H1 (cell line): Measurements from ENCODE around the gene PSMB3. TPM values are rescaled to one million over a fixed set of nuclear protein-coding genes. Genes with fewer than 3 reads are reported as not detected.
A peak's percentile ranks its signal among the peaks of the same experiment; 100 is the strongest.

Experiments used
- CTCF ChIA-PET: fragments of 300-600 bp; sonication (Branson Sonifier 250); formaldehyde crosslinking; loops from one replicate; lab custom pipeline; 2021; ENCODE audit not compliant: partially characterized antibody; lab: Charles Lee
- POLR2A ChIA-PET: fragments of 300-600 bp; sonication (Branson Sonifier 250); formaldehyde crosslinking; loops from one replicate; lab custom pipeline; 2021; ENCODE audit warnings: inconsistent platforms; ENCODE audit not compliant: partially characterized antibody; lab: Charles Lee
- DNase-seq, 2 experiments: peaks; one replicate each; pipeline versions ENCODE4 v3.0.0 to v3.0.0-alpha.2; 2010 to 2022; ENCODE audit warnings: low spot score in 2 of 2, low read depth in 1 of 2, mixed read lengths in 1 of 2
- FAIRE-seq: peaks from 2 replicates; lab custom pipeline; 2011; peaks lifted over from hg19 to GRCh38; lab: Jason Lieb, UNC
- H2AFZ ChIP-seq: 2 replicates; pipeline ENCODE4 v1.8.1; 2012; ENCODE audit warnings: low read length, inconsistent platforms
- H2AK5ac ChIP-seq: 2 replicates; pipeline ENCODE4 v1.6.1; 2013; ENCODE audit warnings: low read depth, low read length
- H2BK120ac ChIP-seq: replicated peaks from 2 replicates; pipeline ENCODE3; 2013; ENCODE audit warnings: low read depth, low read length, inconsistent platforms
- H2BK12ac ChIP-seq: 2 replicates; pipeline ENCODE4 v1.6.1; 2013; ENCODE audit warnings: low read depth, low read length
- H2BK15ac ChIP-seq: 2 replicates; pipeline ENCODE4 v1.6.1; 2013; ENCODE audit warnings: low read length
- H2BK20ac ChIP-seq: 2 replicates; pipeline ENCODE4 v1.6.1; 2013; ENCODE audit warnings: low read length
- H2BK5ac ChIP-seq: 2 replicates; pipeline ENCODE4 v1.6.1; 2013; ENCODE audit warnings: low read depth, low read length
- H3K14ac ChIP-seq: 2 replicates; pipeline ENCODE4 v1.6.1; 2013; ENCODE audit warnings: inconsistent platforms; ENCODE audit not compliant: insufficient read length
- H3K18ac ChIP-seq: 2 replicates; pipeline ENCODE4 v1.6.1; 2013; ENCODE audit warnings: low read length; ENCODE audit errors: extremely low read depth
- H3K23ac ChIP-seq: 2 replicates; pipeline ENCODE4 v1.6.1; 2013; ENCODE audit warnings: inconsistent platforms; ENCODE audit not compliant: insufficient read length
- H3K23me2 ChIP-seq: 2 replicates; pipeline ENCODE4 v1.6.1; 2013; ENCODE audit warnings: low read depth, low read length
- H3K27ac ChIP-seq: 2 replicates; pipeline ENCODE4 v1.6.1; 2011; ENCODE audit warnings: low read depth, low read length, inconsistent platforms
- H3K27me3 ChIP-seq, 4 experiments: replicated peaks in 1 of 4; 1 replicate in 1 of 4; 2 replicates in 3 of 4; pipeline versions ENCODE4 v1.6.1 to v1.8.1; 2011 to 2013; ENCODE audit warnings: low read length in 3 of 4, mild to moderate bottlenecking in 3 of 4, inconsistent platforms in 2 of 4, mixed read lengths in 2 of 4, moderate library complexity in 1 of 4; ENCODE audit not compliant: control insufficient read depth in 3 of 4, insufficient read depth in 3 of 4; ENCODE audit errors: extremely low read depth in 1 of 4
- H3K36me3 ChIP-seq, 4 experiments: 2 replicates each; pipeline versions ENCODE4 v1.6.1 to v1.8.1; 2011 to 2013; ENCODE audit warnings: mild to moderate bottlenecking in 4 of 4, low read length in 3 of 4, moderate library complexity in 2 of 4, control low read depth in 1 of 4, inconsistent platforms in 1 of 4; ENCODE audit not compliant: insufficient read depth in 4 of 4, control insufficient read depth in 2 of 4
- H3K4ac ChIP-seq: replicated peaks from 2 replicates; pipeline ENCODE3; 2013; ENCODE audit warnings: low read length, low read depth, mixed read lengths, inconsistent platforms; ENCODE audit not compliant: insufficient read length
- H3K4me1 ChIP-seq, 4 experiments: replicated peaks in 1 of 4; 1 replicate in 1 of 4; 2 replicates in 3 of 4; pipeline versions ENCODE4 v1.6.1 to v1.8.1; 2011 to 2013; ENCODE audit warnings: low read length in 3 of 4, inconsistent platforms in 2 of 4, mixed read lengths in 1 of 4; ENCODE audit not compliant: insufficient read depth in 4 of 4, control insufficient read depth in 3 of 4
- H3K4me2 ChIP-seq, 2 experiments: 2 replicates each; pipeline versions ENCODE4 v1.6.1 to v1.8.1; 2011 to 2013; ENCODE audit warnings: low read depth in 2 of 2, low read length in 2 of 2, control low read depth in 1 of 2, inconsistent platforms in 1 of 2, mild to moderate bottlenecking in 1 of 2; ENCODE audit not compliant: insufficient read depth in 1 of 2
- H3K4me3 ChIP-seq, 4 experiments: fragments of 200-600, 300-600 bp in 1 of 4; sonication (generic), shearing (Covaris generic), sonication (Bioruptor Twin) in 1 of 4; 2 replicates each; pipeline versions ENCODE4 v1.5.1 to v1.8.1; 2011 to 2016; ENCODE audit warnings: low read length in 4 of 4, low read depth in 3 of 4, control low read depth in 2 of 4, inconsistent platforms in 2 of 4, mild to moderate bottlenecking in 2 of 4, mixed read lengths in 1 of 4, moderate library complexity in 1 of 4; ENCODE audit not compliant: insufficient read depth in 2 of 4; ENCODE audit errors: extremely low read depth in 1 of 4
- H3K56ac ChIP-seq: replicated peaks from 2 replicates; pipeline ENCODE3; 2013; ENCODE audit warnings: low read depth, mild to moderate bottlenecking, mixed read lengths, low read length, inconsistent platforms; ENCODE audit not compliant: insufficient read length
- H3K79me1 ChIP-seq: 2 replicates; pipeline ENCODE4 v1.6.1; 2013; ENCODE audit warnings: low read depth, low read length, control low read depth
- H3K79me2 ChIP-seq, 2 experiments: 2 replicates each; pipeline versions ENCODE4 v1.6.1 to v1.8.1; 2012 to 2013; ENCODE audit warnings: low read length in 2 of 2, mild to moderate bottlenecking in 2 of 2, inconsistent platforms in 1 of 2; ENCODE audit not compliant: insufficient read depth in 2 of 2, control insufficient read depth in 1 of 2
- H3K9ac ChIP-seq, 4 experiments: replicated peaks in 1 of 4; 1 replicate in 1 of 4; 2 replicates in 3 of 4; pipeline versions ENCODE4 v1.6.1 to v1.8.1; 2011 to 2013; ENCODE audit warnings: low read depth in 3 of 4, low read length in 3 of 4, control low read depth in 2 of 4, mild to moderate bottlenecking in 2 of 4, moderate library complexity in 2 of 4, inconsistent platforms in 1 of 4; ENCODE audit errors: extremely low read depth in 1 of 4
- H3K9me3 ChIP-seq, 2 experiments: 2 replicates each; pipeline versions ENCODE4 v1.6.1 to v1.8.1; 2012 to 2013; ENCODE audit warnings: mild to moderate bottlenecking in 2 of 2, moderate library complexity in 2 of 2, control low read depth in 1 of 2, inconsistent platforms in 1 of 2, low read depth in 1 of 2, low read length in 1 of 2, mixed read lengths in 1 of 2; ENCODE audit not compliant: insufficient read depth in 2 of 2
- H4K20me1 ChIP-seq, 2 experiments: replicated peaks in 1 of 2; 2 replicates each; pipeline versions ENCODE3 to v1.8.1; 2011 to 2013; ENCODE audit warnings: inconsistent platforms in 2 of 2, low read length in 2 of 2, mild to moderate bottlenecking in 1 of 2; ENCODE audit not compliant: insufficient read depth in 2 of 2, control insufficient read depth in 1 of 2
- H4K5ac ChIP-seq: 2 replicates; pipeline ENCODE4 v1.6.1; 2013; ENCODE audit warnings: low read length, low read depth, mixed read lengths, inconsistent platforms; ENCODE audit not compliant: insufficient read length
- H4K8ac ChIP-seq: 2 replicates; pipeline ENCODE4 v1.8.0; 2013; ENCODE audit warnings: mild to moderate bottlenecking, moderate library complexity, low read length, inconsistent platforms; ENCODE audit not compliant: insufficient read depth; ENCODE audit errors: extremely low read depth
- H4K91ac ChIP-seq: replicated peaks from 2 replicates; pipeline ENCODE3; 2013; ENCODE audit warnings: low read length, mixed read lengths, inconsistent platforms; ENCODE audit not compliant: insufficient read length
- CEBPB ChIP-seq: IDR thresholded peaks from 2 replicates; pipeline ENCODE4 v1.6.1; 2012; ENCODE audit warnings: low read depth, low read length
- POU5F1 ChIP-seq: IDR thresholded peaks from 2 replicates; pipeline ENCODE4 v1.6.1; 2011; ENCODE audit warnings: low read depth, mild to moderate bottlenecking, low read length, moderate library complexity
- SIN3A ChIP-seq, 2 experiments: IDR thresholded peaks in 1 of 2; conservative IDR thresholded peaks in 1 of 2; 2 replicates each; pipeline ENCODE4 v1.6.1; 2011 to 2012; ENCODE audit warnings: low read length in 2 of 2, improper control_type of control experiment in 1 of 2, low read depth in 1 of 2, mild to moderate bottlenecking in 1 of 2
- SRF ChIP-seq: IDR thresholded peaks from 2 replicates; pipeline ENCODE4 v1.6.1; 2011; ENCODE audit warnings: mild to moderate bottlenecking, low read depth, low read length, moderate library complexity
- WGBS, 2 experiments: shearing (Covaris generic) in 1 of 2; methylation state at CpG; one replicate each; pipeline versions ENCODE4 v1.1.6 to v1.1.7; 2013 to 2015; ENCODE audit warnings: low lambda C conversion rate in 2 of 2, mixed read lengths in 2 of 2, inconsistent platforms in 1 of 2, low coverage in 1 of 2, missing lambda C conversion rate in 1 of 2; ENCODE audit not compliant: insufficient replicate concordance in 2 of 2, insufficient coverage in 1 of 2, insufficient read length in 1 of 2; ENCODE audit errors: extremely low coverage in 1 of 2, missing lambda C conversion rate in 1 of 2; 5-methylcytosine and 5-hydroxymethylcytosine counted together
- polyA plus RNA-seq, 7 experiments: library from polyadenylated mRNA; depleted of rRNA in 3 of 7; stranded (reverse) in 5 of 7; unstranded in 2 of 7; fragments of >200 nt in 5 of 7; fragments of 200-250 nt in 2 of 7; gene quantifications; 1 replicate in 5 of 7; 2 replicates in 1 of 7; 4 replicates in 1 of 7; pipeline versions ENCODE4 v1.2.1 to v1.2.3, GENCODE V29; 2011 to 2013; ENCODE audit warnings: missing spikeins in 2 of 7, mixed read lengths in 2 of 7
- total RNA-seq: library from RNA; stranded (reverse); fragmentation: NEBNext Ultra II Directional; extraction: Animal tissue kit (Norgen Biotek cat#: 25700); gene quantifications from 2 replicates; pipeline ENCODE4 v1.2.1, GENCODE V29; 2021

The PSMB3 gene
- total and polyA plus RNA-seq, 2 of the 8 experiments (the other 6 are each of a cell fraction or from before 2014, with no cell fraction given): 291 to 914 TPM

DNA sequence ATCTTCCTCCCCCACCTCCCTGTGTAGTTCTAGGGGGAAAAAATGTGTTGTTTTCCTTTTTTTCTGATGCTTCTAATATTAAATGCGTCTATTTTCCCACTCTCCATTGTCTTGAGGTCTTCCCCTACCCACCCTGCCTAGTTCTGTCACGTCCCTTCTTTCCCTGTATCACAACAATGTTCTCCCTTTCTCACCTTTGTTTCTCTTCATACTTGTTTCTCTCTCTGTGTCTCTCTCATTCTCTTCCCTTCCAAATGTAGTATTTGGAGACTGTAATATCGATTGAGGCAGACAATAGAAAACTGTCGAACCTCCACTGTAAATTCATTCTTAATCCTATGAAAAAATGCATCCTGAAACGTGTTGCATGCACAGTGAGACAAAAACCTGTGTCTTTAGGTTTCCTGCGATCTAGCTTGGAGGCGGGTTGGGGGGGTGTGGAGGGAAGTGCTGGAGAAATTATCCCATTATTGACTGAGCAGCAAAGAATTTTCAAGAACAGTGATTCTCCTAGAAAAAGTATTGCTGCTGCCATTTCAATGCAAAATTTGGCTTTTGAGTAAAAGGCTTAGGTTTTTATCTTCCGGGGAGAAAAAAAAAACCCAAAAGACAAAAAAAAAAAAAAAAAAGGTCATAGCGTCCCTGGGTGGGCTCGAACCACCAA is 1.3 kb upstream of the PSMB3 start:
- Histone ChIP-seq H4K5ac (no peak overlapping the region), H3K9ac (peak overlapping the region in 1 of 4 experiments; percentile 7; a peak in 2 of 7 replicates), H3K36me3 (peaks cover 5 to 10% (median 9%) of the 10 kb centered on the region in 4 experiments; a peak in 7 of 8 replicates), H3K27me3 (peaks cover 0 to 11% (median 5%) of the 10 kb centered on the region in 4 experiments; a peak in 5 of 7 replicates), H3K14ac (no peak overlapping the region), H4K8ac (no peak overlapping the region), H2AK5ac (no peak overlapping the region), H4K20me1 (peaks cover 4 to 12% of the 10 kb centered on the region in 2 experiments), H3K79me1 (peaks cover 5% of the 10 kb centered on the region), H2BK12ac (no peak overlapping the region), H3K23ac (no peak overlapping the region), H4K91ac (no peak overlapping the region), H3K4me1 (peaks cover 2 to 12% (median 6%) of the 10 kb centered on the region in 4 experiments), H2BK120ac (no peak overlapping the region), H3K79me2 (peaks cover 9 to 26% of the 10 kb centered on the region in 2 experiments), H2BK20ac (no peak overlapping the region), H3K4me2 (peak overlapping the region; percentile 89 to 91), H3K4ac (no peak overlapping the region), H2BK5ac (no peak overlapping the region), H2BK15ac (no peak overlapping the region), H3K56ac (no peak overlapping the region), H3K23me2 (peaks cover 43% of the 10 kb centered on the region), H3K27ac (no peak overlapping the region), H3K4me3 (peak overlapping the region; percentile 66 to 87 (median 84)), H2AFZ (no peak overlapping the region), H3K18ac (no peak overlapping the region), H3K9me3 (no peaks in the 10 kb centered on the region)
- CTCF ChIA-PET: interaction anchor here (0.8 to 1.7 kb wide), 6 partner anchors 17 to 74 kb away, joined by 3 to 8 read pairs (median 4); no protein-coding TSS in a partner anchor
- FAIRE-seq (no peak), DNase-seq (no peak)
- WGBS, 2 experiments: 9% methylated on average over 8 of the region's 10 CpGs; no CpG with 5 or more reads in 1 of the 2 experiments
- TF ChIP-seq POU5F1 (0 out of 2 replicates have a peak, but pooled peaks have one; percentile 3), SIN3A (conservative IDR thresholded peaks at IDR 0.05 in 1 of 2, IDR thresholded peaks at IDR 0.05 in 1 of 2; ENCODE audit: low read depth in 1 of 2, low read length in 2 of 2) (0 out of 4 replicates have a peak, but pooled peaks of 1 of the 2 experiments have one; percentile 16), SRF (no peak), CEBPB (no peak)
- POLR2A ChIA-PET: interaction anchor here (0.7 to 3.6 kb wide), 14 partner anchors 10 to 449 kb away, joined by 3 to 22 read pairs (median 4); partner anchors contain the start of genes CWC25, LASP1, MLLT6 and RPL19
